ENCODE data around the gene DCN. TPM values are rescaled to one million over a fixed set of nuclear protein-coding genes. Genes with fewer than 3 reads are reported as not detected.

DCN gene
- total RNA-seq, 4 donors from 2014 or later: 552 to 2,825 (median 1,634) TPM

DNA sequence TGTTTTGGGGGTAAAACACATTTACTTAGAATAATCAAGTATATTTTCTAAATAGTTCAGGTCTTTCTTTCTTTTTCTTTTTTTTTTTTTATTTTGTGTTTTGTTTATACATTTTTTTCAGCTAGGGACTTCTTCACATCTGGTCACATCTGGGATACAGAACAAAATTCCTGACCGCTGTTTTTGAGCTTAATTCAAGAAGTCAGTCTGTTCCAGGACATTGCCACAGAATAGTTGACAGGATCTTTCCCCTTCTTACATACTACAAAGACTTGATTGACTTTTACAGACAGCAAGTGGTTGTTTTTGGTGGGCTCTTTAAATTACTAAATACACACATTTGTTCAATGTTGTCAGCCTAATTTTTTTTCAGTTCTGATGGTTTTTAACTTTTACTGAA lies 41.8 kb upstream of the DCN start:
- Histone ChIP-seq H3K36me3 (no peaks in the 10 kb centered on the region), H3K27ac (no peak overlapping the region), H3K27me3 (no peaks in the 10 kb centered on the region), H3K9me3 (no peaks in the 10 kb centered on the region), H3K4me1 (no peaks in the 10 kb centered on the region), H3K4me3 (no peak overlapping the region)
- WGBS, 2 donors (ENCODE audit: low coverage in 1 of 2): 60% methylated on average over 1 of the region's 1 CpG; no CpG with 5 or more reads in 1 of the 2 donors
- TF ChIP-seq, protein P1, sequence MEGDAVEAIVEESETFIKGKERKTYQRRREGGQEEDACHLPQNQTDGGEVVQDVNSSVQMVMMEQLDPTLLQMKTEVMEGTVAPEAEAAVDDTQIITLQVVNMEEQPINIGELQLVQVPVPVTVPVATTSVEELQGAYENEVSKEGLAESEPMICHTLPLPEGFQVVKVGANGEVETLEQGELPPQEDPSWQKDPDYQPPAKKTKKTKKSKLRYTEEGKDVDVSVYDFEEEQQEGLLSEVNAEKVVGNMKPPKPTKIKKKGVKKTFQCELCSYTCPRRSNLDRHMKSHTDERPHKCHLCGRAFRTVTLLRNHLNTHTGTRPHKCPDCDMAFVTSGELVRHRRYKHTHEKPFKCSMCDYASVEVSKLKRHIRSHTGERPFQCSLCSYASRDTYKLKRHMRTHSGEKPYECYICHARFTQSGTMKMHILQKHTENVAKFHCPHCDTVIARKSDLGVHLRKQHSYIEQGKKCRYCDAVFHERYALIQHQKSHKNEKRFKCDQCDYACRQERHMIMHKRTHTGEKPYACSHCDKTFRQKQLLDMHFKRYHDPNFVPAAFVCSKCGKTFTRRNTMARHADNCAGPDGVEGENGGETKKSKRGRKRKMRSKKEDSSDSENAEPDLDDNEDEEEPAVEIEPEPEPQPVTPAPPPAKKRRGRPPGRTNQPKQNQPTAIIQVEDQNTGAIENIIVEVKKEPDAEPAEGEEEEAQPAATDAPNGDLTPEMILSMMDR (IDR thresholded peaks at IDR 0.05): no peak
- TF ChIP-seq POLR2A (IDR thresholded peaks at IDR 0.05): no peak
- TF ChIP-seq POLR2AphosphoS5 (IDR thresholded peaks at IDR 0.05): no peak
- no peak for TF ChIP-seq EP300 (IDR thresholded peaks at IDR 0.05)
- peak; percentile 52 for ATAC-seq

DNA sequence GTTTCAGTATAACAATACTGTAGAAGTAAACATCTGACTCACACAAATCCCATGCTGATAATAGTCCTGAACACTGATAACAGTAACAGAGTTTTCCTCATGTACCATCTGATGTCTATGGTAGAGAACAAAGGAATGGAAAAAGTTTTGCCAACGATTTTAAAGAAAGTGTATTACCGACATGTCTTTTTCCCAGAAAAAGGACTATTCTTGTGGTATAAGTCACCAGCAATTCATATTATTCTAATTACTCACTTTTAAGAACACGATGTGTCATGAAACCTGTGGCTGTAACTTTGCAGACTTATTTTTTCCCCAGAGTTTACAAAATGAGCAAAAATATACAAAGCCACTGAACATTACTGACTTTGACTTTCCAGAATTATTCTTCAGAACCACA lies 40.1 kb upstream of the DCN start:
- no peaks in the 10 kb centered on the region for H3K4me1 ChIP-seq
- no peak for ATAC-seq
- no peak overlapping the region for H3K4me3 ChIP-seq
- no peaks in the 10 kb centered on the region for H3K9me3 ChIP-seq
- 54 to 60% methylated on average over 3 of the region's 3 CpGs for WGBS, 2 donors (ENCODE audit: low coverage in 1 of 2)
- TF ChIP-seq POLR2AphosphoS5 (IDR thresholded peaks at IDR 0.05) (no peak), POLR2A (IDR thresholded peaks at IDR 0.05) (no peak), EP300 (IDR thresholded peaks at IDR 0.05) (no peak)
- TF ChIP-seq, protein P1 (IDR thresholded peaks at IDR 0.05): no peak
- no peaks in the 10 kb centered on the region for H3K36me3 ChIP-seq
- H3K27me3 ChIP-seq: no peaks in the 10 kb centered on the region
- no peak overlapping the region for H3K27ac ChIP-seq

DNA sequence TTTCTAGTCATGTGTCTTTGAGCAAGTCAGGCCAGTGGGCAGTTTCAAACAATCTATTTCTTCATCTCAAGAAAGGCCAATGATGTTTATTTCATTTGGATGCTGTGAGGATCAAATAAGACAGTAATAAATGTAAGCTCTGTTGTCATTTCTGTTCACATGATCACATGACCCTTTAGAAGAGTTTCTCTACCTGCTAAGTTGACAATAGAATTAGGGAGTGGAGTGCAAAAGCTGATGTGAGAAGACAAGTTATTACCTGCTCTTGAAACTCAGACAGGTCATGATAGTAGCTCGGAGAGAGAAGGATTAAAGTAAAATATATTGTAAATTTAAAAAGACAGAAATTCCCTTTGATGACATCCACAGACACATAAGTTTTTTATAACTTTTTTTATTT lies 37.3 kb upstream of the DCN start:
- H3K27me3 ChIP-seq: no peaks in the 10 kb centered on the region
- WGBS, 2 donors (ENCODE audit: low coverage in 1 of 2): 69 to 86% methylated on average over 1 of the region's 1 CpG

DNA sequence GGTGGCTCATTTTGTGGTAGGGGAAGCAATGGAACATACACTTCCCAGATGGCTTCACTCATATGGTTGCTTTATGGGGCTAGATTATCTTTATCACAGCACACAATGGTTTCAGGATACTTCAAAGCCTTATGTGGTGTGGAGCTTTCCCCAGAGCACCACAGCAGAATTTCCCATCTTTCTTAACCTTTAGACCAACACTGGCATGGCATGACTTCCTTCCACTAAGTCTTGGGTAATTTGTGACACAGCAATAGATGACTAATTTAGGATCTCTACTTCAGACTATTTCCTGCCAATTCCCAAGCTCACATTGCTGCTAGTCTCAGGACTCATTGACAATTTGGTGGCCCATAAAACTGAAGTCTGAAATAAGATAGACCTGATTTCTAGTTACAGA lies 36.9 kb upstream of the DCN start:
- Histone ChIP-seq H3K27ac (no peak overlapping the region), H3K9me3 (no peaks in the 10 kb centered on the region), H3K36me3 (no peaks in the 10 kb centered on the region), H3K4me3 (no peak overlapping the region), H3K27me3 (no peaks in the 10 kb centered on the region), H3K4me1 (no peaks in the 10 kb centered on the region)
- TF ChIP-seq POLR2AphosphoS5 (IDR thresholded peaks at IDR 0.05) (no peak), EP300 (IDR thresholded peaks at IDR 0.05) (no peak)
- TF ChIP-seq, protein P1 (IDR thresholded peaks at IDR 0.05): no peak
- ATAC-seq: peak; percentile 37

More for the DNA sequence above, 37.3 kb upstream of the DCN start:
- TF ChIP-seq POLR2A (IDR thresholded peaks at IDR 0.05) (no peak), POLR2AphosphoS5 (IDR thresholded peaks at IDR 0.05) (no peak), EP300 (IDR thresholded peaks at IDR 0.05) (no peak)
- TF ChIP-seq, protein P1 (IDR thresholded peaks at IDR 0.05): no peak
- no peaks in the 10 kb centered on the region for H3K4me1 ChIP-seq
- no peak overlapping the region for H3K27ac ChIP-seq
- no peaks in the 10 kb centered on the region for H3K36me3 ChIP-seq
- H3K9me3 ChIP-seq: no peaks in the 10 kb centered on the region
- ATAC-seq: no peak
- no peak overlapping the region for H3K4me3 ChIP-seq

DNA sequence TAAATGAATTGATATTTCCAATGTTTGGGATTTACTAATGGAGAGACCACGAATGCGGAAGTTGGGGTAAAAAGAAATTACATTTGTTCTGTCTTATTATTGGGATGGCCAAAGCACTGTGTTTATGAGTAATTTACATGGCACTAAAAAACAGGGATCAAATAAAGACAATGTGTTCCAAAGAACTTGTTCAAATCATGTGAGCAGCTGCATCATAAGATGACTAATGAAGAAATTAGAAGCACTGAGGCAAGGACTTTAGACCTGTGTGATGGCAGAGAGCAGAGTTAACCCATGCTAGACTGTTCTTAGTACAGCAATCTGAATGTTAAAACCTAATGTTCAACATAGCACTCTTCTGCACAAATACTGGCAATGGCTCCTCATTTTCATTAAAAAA lies 34.3 kb upstream of the DCN start:
- peak overlapping the region in 2 of 4 donors; percentile 17 to 23 for H3K27ac ChIP-seq

More for the DNA sequence above, 34.3 kb upstream of the DCN start:
- WGBS, 2 donors (ENCODE audit: low coverage in 1 of 2): 95 to 96% methylated on average over 2 of the region's 2 CpGs
- Histone ChIP-seq H3K36me3 (no peaks in the 10 kb centered on the region), H3K4me1 (no peaks in the 10 kb centered on the region), H3K4me3 (no peak overlapping the region), H3K9me3 (no peaks in the 10 kb centered on the region), H3K27me3 (no peaks in the 10 kb centered on the region)
- TF ChIP-seq, protein P1 (IDR thresholded peaks at IDR 0.05): no peak
- TF ChIP-seq POLR2A (IDR thresholded peaks at IDR 0.05) (no peak), EP300 (IDR thresholded peaks at IDR 0.05) (no peak), POLR2AphosphoS5 (IDR thresholded peaks at IDR 0.05) (no peak)
- ATAC-seq: peak; percentile 49
